ENCODE results near the gene DUSP12. TPM values are rescaled to one million over a fixed set of nuclear protein-coding genes. Genes with fewer than 3 reads are reported as not detected.

DUSP12 gene
- total RNA-seq, 2 experiments from 2014 or later = 20.3 to 23.0 TPM

GRCh38 chr1:161799792-161800191 lies 50.2 kb downstream of the DUSP12 start:
- ATAC-seq (ENCODE audit: poor library complexity) (no peak), DNase-seq (no peak)
- TF ChIP-seq CTCF (IDR thresholded peaks at IDR 0.05) = no peak
- ChIA-PET CTCF (interaction anchor here (0.6 kb wide), 1 partner anchor 237 kb away, joined by 3 read pairs; no protein-coding TSS in a partner anchor), POLR2A (no interaction called here)
- no peaks in the 10 kb centered on the region for H3K9me3 ChIP-seq (ENCODE audit: control insufficient read depth in 1 of 2, insufficient read depth in 1 of 2, low read length in 2 of 2)
- peaks cover 71% of the 10 kb centered on the region for H3K36me3 ChIP-seq (ENCODE audit: insufficient read depth, low read length)
- intact Hi-C loops (cut with DNase I, micrococcal nuclease) = loop anchor here (10.0 kb wide), 2 partner anchors 65 to 475 kb away; no protein-coding TSS in a partner anchor
- peaks cover 99% of the 10 kb centered on the region for H3K36me3 Mint-ChIP-seq (ENCODE audit: low read depth)
- no peak overlapping the region for H3K27ac ChIP-seq (ENCODE audit: low read depth in 1 of 2, low read length in 2 of 2)
- no peaks in the 10 kb centered on the region for H3K4me1 ChIP-seq (ENCODE audit: insufficient read depth, low read length)
- H3K4me3 Mint-ChIP-seq = no peak overlapping the region
- no peaks in the 10 kb centered on the region for H3K27me3 ChIP-seq (ENCODE audit: control insufficient read depth in 1 of 2, insufficient read depth in 2 of 2, low read length in 2 of 2)
- no peaks in the 10 kb centered on the region for H3K9me3 Mint-ChIP-seq
- H3K27ac Mint-ChIP-seq = no peak overlapping the region
- H3K4me3 ChIP-seq (ENCODE audit: low read length) = no peak overlapping the region
- H3K4me1 Mint-ChIP-seq (ENCODE audit: low read depth) = peaks cover 12% of the 10 kb centered on the region
- H3K27me3 Mint-ChIP-seq = no peaks in the 10 kb centered on the region

- POLR2A ChIA-PET = no interaction called here
- CTCF ChIA-PET = interaction anchor here (1.9 kb wide), 1 partner anchor 9 kb away, joined by 6 read pairs; no protein-coding TSS in a partner anchor
- ATAC-seq (ENCODE audit: poor library complexity) (no peak), DNase-seq (no peak)
- Mint-ChIP-seq H3K27ac (no peak overlapping the region), H3K9me3 (no peaks in the 10 kb centered on the region), H3K36me3 (ENCODE audit: low read depth) (peaks cover 92% of the 10 kb centered on the region), H3K4me3 (no peak overlapping the region), H3K27me3 (no peaks in the 10 kb centered on the region), H3K4me1 (ENCODE audit: low read depth) (peaks cover 22% of the 10 kb centered on the region)
- H3K36me3 ChIP-seq (ENCODE audit: insufficient read depth, low read length) = peaks cover 59% of the 10 kb centered on the region
- TF ChIP-seq CTCF (IDR thresholded peaks at IDR 0.05) = no peak
- no peaks in the 10 kb centered on the region for H3K27me3 ChIP-seq (ENCODE audit: control insufficient read depth in 1 of 2, insufficient read depth in 2 of 2, low read length in 2 of 2)
- no peak overlapping the region for H3K4me3 ChIP-seq (ENCODE audit: low read length)
- H3K9me3 ChIP-seq (ENCODE audit: control insufficient read depth in 1 of 2, insufficient read depth in 1 of 2, low read length in 2 of 2) = no peaks in the 10 kb centered on the region
- no peaks in the 10 kb centered on the region for H3K4me1 ChIP-seq (ENCODE audit: insufficient read depth, low read length)
- H3K27ac ChIP-seq (ENCODE audit: low read depth in 1 of 2, low read length in 2 of 2) = no peak overlapping the region
- intact Hi-C loops (cut with DNase I, micrococcal nuclease) = no loop called here
Observed at GRCh38 chr1:161801955-161802354, 52.4 kb downstream of the DUSP12 start.

DNA sequence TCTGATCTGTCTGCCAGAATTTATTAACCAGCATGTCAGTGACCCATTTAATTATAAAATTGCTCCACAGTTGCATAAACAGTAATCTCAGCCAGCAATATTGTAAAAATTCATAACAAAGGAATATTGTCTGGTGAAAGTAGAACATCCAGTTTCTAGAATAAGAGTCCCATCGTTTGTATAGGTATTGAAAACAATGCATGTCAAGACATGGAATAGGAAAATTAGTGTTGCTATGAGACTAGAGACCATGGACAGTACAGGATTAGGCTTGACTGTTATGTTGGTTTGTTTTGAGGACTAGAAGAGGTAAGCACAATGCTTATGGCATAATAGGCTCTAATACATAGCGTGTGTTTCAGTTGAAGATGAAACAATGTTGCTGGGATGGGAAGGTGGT lies 53.6 kb downstream of the DUSP12 start:
- no peaks in the 10 kb centered on the region for H3K27me3 ChIP-seq (ENCODE audit: control insufficient read depth in 1 of 2, insufficient read depth in 2 of 2, low read length in 2 of 2)
- no peaks in the 10 kb centered on the region for H3K4me1 ChIP-seq (ENCODE audit: insufficient read depth, low read length)
- Mint-ChIP-seq H3K4me3 (no peak overlapping the region), H3K36me3 (ENCODE audit: low read depth) (peaks cover 89% of the 10 kb centered on the region), H3K27ac (no peak overlapping the region), H3K4me1 (ENCODE audit: low read depth) (peaks cover 26% of the 10 kb centered on the region), H3K27me3 (no peaks in the 10 kb centered on the region), H3K9me3 (no peaks in the 10 kb centered on the region)
- no peak overlapping the region for H3K27ac ChIP-seq (ENCODE audit: low read depth in 1 of 2, low read length in 2 of 2)
- H3K4me3 ChIP-seq (ENCODE audit: low read length) = no peak overlapping the region
- CTCF ChIA-PET = interaction anchor here (1.9 kb wide), 1 partner anchor 10 kb away, joined by 6 read pairs; no protein-coding TSS in a partner anchor
- DNase-seq = no peak
- ATAC-seq (ENCODE audit: poor library complexity) = no peak
- intact Hi-C loops (cut with DNase I, micrococcal nuclease) = no loop called here
- no peak for TF ChIP-seq CTCF (IDR thresholded peaks at IDR 0.05)
- POLR2A ChIA-PET = interaction anchor here (0.6 kb wide), 1 partner anchor 68 kb away, joined by 3 read pairs; no protein-coding TSS in a partner anchor
- no peaks in the 10 kb centered on the region for H3K9me3 ChIP-seq (ENCODE audit: control insufficient read depth in 1 of 2, insufficient read depth in 1 of 2, low read length in 2 of 2)
- H3K36me3 ChIP-seq (ENCODE audit: insufficient read depth, low read length) = peaks cover 48% of the 10 kb centered on the region

Data from CD4-positive, alpha-beta T cell (primary cell).